Measurements from ENCODE around the gene CERS6. TPM values are rescaled to one million over a fixed set of nuclear protein-coding genes. Genes with fewer than 3 reads are reported as not detected.

The CERS6 gene
- total RNA-seq, 2 donors from 2014 or later: 13.7 to 15.8 TPM

- no peaks in the 10 kb centered on the region for H3K27me3 ChIP-seq (replicated peaks; ENCODE audit: insufficient read depth)
- no peak for DNase-seq (ENCODE audit: low spot score)
Measured at GRCh38 chr2:168604252-168604651, 148.2 kb downstream of the CERS6 start.

GRCh38 chr2:168607992-168608391, 151.9 kb downstream of the CERS6 start:
- Histone ChIP-seq H3K27ac (no peak overlapping the region), H3K27me3 (replicated peaks; ENCODE audit: insufficient read depth) (no peaks in the 10 kb centered on the region), H3K36me3 (no peaks in the 10 kb centered on the region), H3K4me1 (ENCODE audit: control insufficient read depth in 1 of 2, low read depth in 2 of 2) (no peaks in the 10 kb centered on the region), H3K9me3 (peaks cover 9% of the 10 kb centered on the region), H3K4me3 (no peak overlapping the region)
- ATAC-seq (ENCODE audit: insufficient number of reproducible peaks, low FRiP score, low read depth) (no peak), DNase-seq (ENCODE audit: low spot score) (no peak)
- TF ChIP-seq CTCF (IDR thresholded peaks at IDR 0.05): no peak

More at GRCh38 chr2:168604252-168604651, 148.2 kb downstream of the CERS6 start:
- no peaks in the 10 kb centered on the region for H3K36me3 ChIP-seq
- H3K9me3 ChIP-seq: peaks cover 9% of the 10 kb centered on the region
- no peak for TF ChIP-seq CTCF (IDR thresholded peaks at IDR 0.05)
- H3K27ac ChIP-seq: no peak overlapping the region
- H3K4me3 ChIP-seq: no peak overlapping the region
- ATAC-seq (ENCODE audit: insufficient number of reproducible peaks, low FRiP score, low read depth): no peak
- H3K4me1 ChIP-seq (ENCODE audit: control insufficient read depth in 1 of 2, low read depth in 2 of 2): no peaks in the 10 kb centered on the region

GRCh38 chr2:168608796-168609195, 152.7 kb downstream of the CERS6 start:
- TF ChIP-seq CTCF (IDR thresholded peaks at IDR 0.05): no peak
- H3K9me3 ChIP-seq: peaks cover 9% of the 10 kb centered on the region
- H3K4me1 ChIP-seq (ENCODE audit: control insufficient read depth in 1 of 2, low read depth in 2 of 2): no peaks in the 10 kb centered on the region
- H3K36me3 ChIP-seq: no peaks in the 10 kb centered on the region
- ATAC-seq (ENCODE audit: insufficient number of reproducible peaks, low FRiP score, low read depth) (no peak), DNase-seq (ENCODE audit: low spot score) (no peak)
- no peaks in the 10 kb centered on the region for H3K27me3 ChIP-seq (replicated peaks; ENCODE audit: insufficient read depth)
- no peak overlapping the region for H3K27ac ChIP-seq
- H3K4me3 ChIP-seq: no peak overlapping the region

GRCh38 chr2:168611091-168611490, 155.0 kb downstream of the CERS6 start:
- H3K36me3 ChIP-seq: no peaks in the 10 kb centered on the region
- TF ChIP-seq CTCF (IDR thresholded peaks at IDR 0.05): no peak
- no peaks in the 10 kb centered on the region for H3K9me3 ChIP-seq
- no peaks in the 10 kb centered on the region for H3K4me1 ChIP-seq (ENCODE audit: control insufficient read depth in 1 of 2, low read depth in 2 of 2)
- no peak overlapping the region for H3K4me3 ChIP-seq
- no peak for DNase-seq (ENCODE audit: low spot score)
- no peak overlapping the region for H3K27ac ChIP-seq
- no peak for ATAC-seq (ENCODE audit: insufficient number of reproducible peaks, low FRiP score, low read depth)
- H3K27me3 ChIP-seq (replicated peaks; ENCODE audit: insufficient read depth): no peaks in the 10 kb centered on the region

- Histone ChIP-seq H3K4me3 (no peak overlapping the region), H3K27ac (no peak overlapping the region), H3K4me1 (ENCODE audit: control insufficient read depth in 1 of 2, low read depth in 2 of 2) (no peaks in the 10 kb centered on the region), H3K9me3 (no peaks in the 10 kb centered on the region), H3K36me3 (no peaks in the 10 kb centered on the region), H3K27me3 (replicated peaks; ENCODE audit: insufficient read depth) (no peaks in the 10 kb centered on the region)
- ATAC-seq (ENCODE audit: insufficient number of reproducible peaks, low FRiP score, low read depth): no peak
- DNase-seq (ENCODE audit: low spot score): no peak
- TF ChIP-seq CTCF (IDR thresholded peaks at IDR 0.05): no peak
Measured at GRCh38 chr2:168611896-168612650, 156.0 kb downstream of the CERS6 start.
